Skeletal muscle tissue (tissue), 4 donors: Measurements from ENCODE around the gene CCDC182. TPM values are rescaled to one million over a fixed set of nuclear protein-coding genes. Genes with fewer than 3 reads are reported as not detected.

Experiments used
- H3K27ac ChIP-seq: one replicate; pipeline ENCODE4 v1.7.0; 2013; ENCODE audit warnings: mild to moderate bottlenecking, low read depth, low read length, inconsistent platforms
- H3K27me3 ChIP-seq, 3 donors: one replicate each; pipeline ENCODE4 v1.7.0; 2013; ENCODE audit warnings: low read length in 3 of 3; ENCODE audit not compliant: control insufficient read depth in 3 of 3, insufficient read depth in 3 of 3
- H3K36me3 ChIP-seq, 3 donors: one replicate each; pipeline ENCODE4 v1.7.0; 2013; ENCODE audit warnings: low read length in 3 of 3; ENCODE audit not compliant: control insufficient read depth in 3 of 3, insufficient read depth in 3 of 3
- H3K4me1 ChIP-seq, 3 donors: one replicate each; pipeline ENCODE4 v1.7.0; 2013; ENCODE audit warnings: low read length in 3 of 3, mild to moderate bottlenecking in 3 of 3; ENCODE audit not compliant: control insufficient read depth in 3 of 3, insufficient read depth in 3 of 3
- H3K4me3 ChIP-seq, 3 donors: one replicate each; pipeline ENCODE4 v1.7.0; 2013; ENCODE audit warnings: low read length in 3 of 3
- H3K9ac ChIP-seq, 3 donors: one replicate each; pipeline ENCODE4 v1.7.0; 2013; ENCODE audit warnings: low read length in 3 of 3, mild to moderate bottlenecking in 3 of 3, moderate library complexity in 2 of 3, low read depth in 1 of 3
- H3K9me3 ChIP-seq, 3 donors: one replicate each; pipeline ENCODE4 v1.7.0; 2013; ENCODE audit warnings: low read length in 3 of 3; ENCODE audit not compliant: control insufficient read depth in 3 of 3
- total RNA-seq: library from RNA; depleted of rRNA; stranded (reverse); fragments of >200 nt; gene quantifications from one replicate; pipeline ENCODE4 v1.2.3, GENCODE V29; 2014
- donor health status: Osteomylitis.

The CCDC182 gene
- total RNA-seq, 1 donor from 2014 or later: not detected

DNA sequence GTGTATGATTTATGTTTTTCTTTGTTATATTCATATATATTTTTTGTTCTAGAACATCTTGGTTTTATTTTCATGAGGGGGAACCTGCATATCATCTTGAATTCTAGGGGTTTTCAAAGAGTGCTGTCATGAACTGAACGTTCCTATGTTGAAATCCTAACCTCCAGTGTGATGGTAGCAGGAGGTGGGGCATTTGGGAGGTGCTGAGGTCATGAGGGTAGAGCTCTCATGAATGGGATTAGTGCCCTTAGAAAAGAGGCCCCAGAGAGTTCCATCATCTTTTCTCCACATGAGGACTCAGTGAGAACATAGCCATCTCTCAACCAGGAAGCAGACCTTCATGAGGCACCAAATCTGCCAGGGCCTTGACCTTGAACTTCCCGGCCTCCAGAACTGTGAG, 34.6 kb upstream of the CCDC182 start:
- no peak overlapping the region for H3K4me3 ChIP-seq
- peaks cover 6 to 16% (median 15%) of the 10 kb centered on the region in 3 donors for H3K4me1 ChIP-seq
- H3K9me3 ChIP-seq: no peaks in the 10 kb centered on the region
- H3K27me3 ChIP-seq: peaks cover 3 to 5% (median 4%) of the 10 kb centered on the region in 3 donors
- H3K27ac ChIP-seq: no peak overlapping the region
- H3K9ac ChIP-seq: no peak overlapping the region
- H3K36me3 ChIP-seq: no peaks in the 10 kb centered on the region

DNA sequence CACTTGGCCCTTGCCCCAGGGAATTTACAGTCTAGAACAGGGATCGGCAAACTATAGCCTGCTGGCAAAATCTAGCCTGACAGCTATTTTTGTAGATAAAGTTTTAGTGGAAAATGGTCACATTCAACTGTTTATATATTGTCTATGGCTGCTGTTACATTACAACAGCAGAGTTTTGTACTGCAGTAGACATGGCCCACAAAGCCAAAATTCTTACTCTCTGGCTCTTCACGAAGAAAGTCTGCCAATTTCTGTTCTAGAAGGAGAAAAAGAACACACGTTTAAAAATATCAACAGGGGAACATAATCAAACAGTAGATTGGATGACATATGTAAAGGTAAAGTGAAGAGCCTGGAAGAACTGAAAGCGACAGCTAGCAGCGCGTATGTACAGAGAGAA, 33.2 kb upstream of the CCDC182 start:
- Histone ChIP-seq H3K27ac (no peak overlapping the region), H3K9ac (no peak overlapping the region), H3K4me1 (peaks cover 6 to 14% (median 13%) of the 10 kb centered on the region in 3 donors)

DNA sequence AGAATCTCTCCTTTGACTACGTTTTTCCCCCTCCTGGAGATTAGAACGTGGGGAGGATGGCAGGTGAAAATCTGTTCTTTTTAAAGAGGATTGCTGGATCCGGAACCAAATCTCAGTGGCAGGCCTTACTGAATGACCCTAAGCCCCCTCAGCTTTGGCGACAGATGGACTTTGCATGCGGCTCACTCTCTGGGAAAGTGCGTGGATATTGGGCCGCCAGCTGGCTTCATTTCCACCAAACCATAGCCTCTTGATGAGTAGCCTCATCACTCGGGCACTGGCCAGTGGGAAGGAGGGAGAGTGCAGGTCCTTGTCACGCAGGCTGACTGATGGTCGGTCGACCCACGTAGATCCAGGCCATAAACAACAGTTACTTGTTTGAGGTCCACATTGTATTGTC, 31.3 kb upstream of the CCDC182 start:
- no peak overlapping the region for H3K9ac ChIP-seq
- no peak overlapping the region for H3K4me3 ChIP-seq
- H3K4me1 ChIP-seq: no peaks in the 10 kb centered on the region
- H3K9me3 ChIP-seq: no peaks in the 10 kb centered on the region
- peaks cover 0 to 5% (median 0%) of the 10 kb centered on the region in 3 donors for H3K27me3 ChIP-seq
- H3K27ac ChIP-seq: no peak overlapping the region
- H3K36me3 ChIP-seq: no peaks in the 10 kb centered on the region

More for the DNA sequence above, 33.2 kb upstream of the CCDC182 start:
- Histone ChIP-seq H3K4me3 (no peak overlapping the region), H3K27me3 (peaks cover under 1 to 8% (median 5%) of the 10 kb centered on the region in 3 donors), H3K36me3 (no peaks in the 10 kb centered on the region), H3K9me3 (no peaks in the 10 kb centered on the region)

DNA sequence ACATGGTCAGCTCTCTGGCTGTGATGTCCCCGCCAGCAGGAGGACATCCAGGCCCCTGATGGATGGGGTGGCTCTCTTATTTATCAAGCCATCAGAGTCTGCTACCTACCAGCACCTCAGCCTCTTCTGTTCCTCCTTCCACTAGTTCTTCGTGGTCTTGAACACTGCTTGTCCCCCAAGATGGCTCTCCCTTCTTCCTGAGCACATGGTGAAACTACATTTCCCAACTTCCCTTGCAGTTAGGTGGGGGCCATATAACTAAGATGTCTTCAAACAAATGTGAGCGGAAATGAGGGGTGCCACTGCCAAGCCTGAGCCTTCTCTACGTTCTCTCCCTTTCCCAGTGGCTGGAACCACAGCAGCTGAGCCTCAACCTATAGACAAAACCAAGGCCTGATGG, 29.8 kb upstream of the CCDC182 start:
- H3K36me3 ChIP-seq: no peaks in the 10 kb centered on the region
- no peak overlapping the region for H3K9ac ChIP-seq
- no peaks in the 10 kb centered on the region for H3K4me1 ChIP-seq
- no peak overlapping the region for H3K27ac ChIP-seq
- H3K27me3 ChIP-seq: peaks cover 0 to 5% (median 0%) of the 10 kb centered on the region in 3 donors
- H3K4me3 ChIP-seq: no peak overlapping the region
- no peaks in the 10 kb centered on the region for H3K9me3 ChIP-seq

DNA sequence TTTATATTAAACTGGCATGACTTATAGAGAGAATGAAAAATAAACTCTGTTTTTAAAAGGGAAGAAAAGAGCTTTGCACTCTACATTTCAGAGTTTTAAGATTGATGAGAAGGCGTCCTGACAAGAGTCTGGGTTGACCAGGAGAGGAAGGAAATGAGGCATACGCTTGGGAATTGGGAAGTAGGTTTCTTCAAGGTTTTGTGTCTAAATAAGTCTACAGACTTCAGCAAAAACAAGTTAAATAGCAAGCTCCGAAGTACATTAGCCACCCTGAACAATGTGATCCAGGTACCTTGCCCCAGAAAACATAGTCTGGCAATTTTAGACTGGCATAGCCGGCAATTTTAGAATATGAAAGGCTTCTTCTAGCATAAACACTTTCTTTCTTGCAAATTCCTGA, 28.5 kb upstream of the CCDC182 start:
- H3K4me1 ChIP-seq: no peaks in the 10 kb centered on the region
- no peaks in the 10 kb centered on the region for H3K9me3 ChIP-seq
- no peak overlapping the region for H3K27ac ChIP-seq
- H3K9ac ChIP-seq: no peak overlapping the region
- H3K4me3 ChIP-seq: no peak overlapping the region
- peaks cover 0 to 5% (median 0%) of the 10 kb centered on the region in 3 donors for H3K27me3 ChIP-seq
- H3K36me3 ChIP-seq: no peaks in the 10 kb centered on the region

DNA sequence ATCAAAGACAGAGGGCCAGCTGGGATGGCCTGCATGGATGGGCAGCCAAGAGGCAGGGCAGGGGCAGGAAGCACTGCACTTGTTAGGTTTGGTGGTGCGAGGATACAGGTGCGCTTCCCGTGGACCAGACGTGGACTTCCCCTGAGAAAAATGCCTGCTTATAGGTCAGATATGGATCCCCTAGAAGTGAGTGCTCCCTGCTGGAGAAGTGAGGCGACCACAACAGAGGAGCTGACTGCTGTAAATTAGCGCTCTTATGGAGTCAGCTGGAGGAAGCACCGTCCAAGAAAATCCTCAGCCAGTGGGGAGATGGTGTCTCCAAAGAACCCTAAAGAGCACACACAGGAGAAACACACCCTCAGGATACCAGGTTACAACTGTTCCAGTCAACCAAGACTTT, 27.7 kb upstream of the CCDC182 start:
- Histone ChIP-seq H3K4me1 (no peaks in the 10 kb centered on the region), H3K27ac (no peak overlapping the region), H3K4me3 (no peak overlapping the region), H3K36me3 (no peaks in the 10 kb centered on the region), H3K9me3 (no peaks in the 10 kb centered on the region), H3K9ac (no peak overlapping the region), H3K27me3 (peaks cover 0 to 5% (median 1%) of the 10 kb centered on the region in 3 donors)

DNA sequence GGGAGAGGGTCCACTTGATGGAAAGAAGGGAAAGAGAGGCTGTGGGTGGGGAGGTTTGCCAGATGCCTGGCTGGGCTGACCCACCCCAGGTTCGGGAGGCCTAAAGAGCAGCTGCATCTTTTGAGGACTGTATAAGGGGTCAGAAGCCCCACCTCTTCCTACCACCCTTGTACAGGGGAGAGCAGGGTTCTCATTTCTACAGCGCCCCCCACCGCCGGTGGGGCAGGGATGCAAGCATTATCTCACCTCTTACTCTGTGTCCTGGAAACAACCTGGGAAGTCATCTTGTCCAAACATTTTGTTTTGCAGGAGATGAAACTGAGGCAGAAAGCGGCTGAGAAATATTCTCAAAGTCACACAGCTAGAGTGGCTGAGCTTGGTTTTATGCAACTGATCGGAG, 22.5 kb upstream of the CCDC182 start:
- Histone ChIP-seq H3K27me3 (peaks cover 0 to 16% (median 4%) of the 10 kb centered on the region in 3 donors), H3K9ac (no peak overlapping the region), H3K4me3 (no peak overlapping the region)

DNA sequence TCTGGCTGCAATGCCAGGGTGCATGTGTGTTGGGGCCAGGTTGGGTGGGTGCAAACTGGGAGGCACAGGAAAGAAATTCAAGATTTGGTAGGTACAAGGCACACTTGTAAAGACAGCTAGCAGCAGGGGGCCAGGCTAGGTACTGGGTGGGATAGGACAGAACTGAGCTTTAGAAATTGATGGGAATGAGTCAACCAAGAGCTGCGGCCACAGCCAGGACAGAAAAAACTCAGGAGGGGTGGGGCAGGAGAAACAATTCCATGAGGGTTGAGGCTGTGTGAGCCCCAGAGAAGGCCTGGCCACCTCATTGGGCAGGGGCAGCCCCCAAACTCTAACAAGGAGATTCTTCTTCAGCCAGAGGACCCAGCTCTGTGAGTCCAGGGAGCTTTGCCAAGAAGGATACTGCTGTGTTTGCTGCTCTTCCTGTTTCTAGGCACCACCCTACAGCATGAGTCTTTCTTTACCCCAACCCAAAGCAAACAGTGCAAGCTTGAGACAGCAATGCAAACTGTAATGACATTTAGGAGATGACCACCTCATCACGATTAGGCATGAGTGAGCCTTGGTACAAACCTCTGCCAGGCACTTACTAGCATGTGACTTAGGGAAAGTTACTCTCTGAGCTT, 21.3 kb upstream of the CCDC182 start:
- Histone ChIP-seq H3K27me3 (peaks cover 0 to 24% (median 13%) of the 10 kb centered on the region in 3 donors), H3K4me3 (no peak overlapping the region), H3K9ac (no peak overlapping the region), H3K36me3 (no peaks in the 10 kb centered on the region), H3K4me1 (no peaks in the 10 kb centered on the region), H3K27ac (no peak overlapping the region), H3K9me3 (no peaks in the 10 kb centered on the region)

More for the DNA sequence above, 22.5 kb upstream of the CCDC182 start:
- H3K36me3 ChIP-seq: no peaks in the 10 kb centered on the region
- H3K4me1 ChIP-seq: no peaks in the 10 kb centered on the region
- H3K9me3 ChIP-seq: no peaks in the 10 kb centered on the region
- no peak overlapping the region for H3K27ac ChIP-seq

DNA sequence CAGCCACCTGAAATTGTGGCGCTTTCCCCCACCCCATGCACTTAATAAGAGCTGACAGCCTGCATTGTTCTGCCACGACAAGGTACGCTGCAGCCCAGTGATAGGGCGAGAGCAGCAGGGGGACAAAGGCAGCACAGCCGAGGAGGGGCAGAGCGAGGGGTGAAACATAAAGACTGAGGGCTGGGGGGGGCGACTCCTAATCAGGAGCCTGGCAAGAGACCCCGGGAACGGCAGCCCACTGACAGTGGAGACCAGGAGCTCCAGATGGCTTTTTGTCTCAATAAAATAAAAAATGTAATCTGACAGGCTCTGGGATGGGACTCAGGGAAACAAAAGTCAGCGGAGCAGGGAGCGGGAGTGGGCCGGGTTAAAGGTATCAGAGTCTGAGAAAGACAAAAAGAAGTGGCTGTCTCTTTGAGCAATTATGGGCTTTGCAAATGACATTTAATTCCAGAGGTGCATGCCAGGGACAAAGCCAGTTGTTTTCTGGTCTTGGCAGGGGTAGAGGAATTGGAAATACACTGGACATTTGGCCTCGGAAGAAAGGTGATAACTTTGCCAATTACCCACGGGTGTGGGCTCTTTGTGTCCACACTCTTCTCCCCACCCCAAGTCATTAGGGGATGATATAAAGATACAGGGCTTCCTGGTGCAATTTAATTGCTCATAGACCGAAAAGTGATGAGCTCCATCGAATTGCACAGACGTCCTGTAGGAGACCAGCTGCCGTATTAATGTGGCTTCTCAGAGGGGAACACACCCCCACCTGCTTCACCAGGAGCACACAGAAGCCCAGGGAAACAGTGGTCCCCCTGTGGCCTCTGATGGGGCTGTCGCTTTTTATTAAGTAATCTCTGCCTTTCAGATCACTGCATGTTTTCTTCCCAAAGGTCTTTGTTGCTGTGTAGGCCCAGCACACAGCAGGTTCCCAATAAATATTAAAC, 17.6 kb upstream of the CCDC182 start:
- no peaks in the 10 kb centered on the region for H3K9me3 ChIP-seq
- no peak overlapping the region for H3K27ac ChIP-seq
- no peaks in the 10 kb centered on the region for H3K4me1 ChIP-seq
- no peak overlapping the region for H3K9ac ChIP-seq
- H3K27me3 ChIP-seq: peaks cover 0 to 22% (median 13%) of the 10 kb centered on the region in 3 donors
- no peaks in the 10 kb centered on the region for H3K36me3 ChIP-seq
- H3K4me3 ChIP-seq: no peak overlapping the region

DNA sequence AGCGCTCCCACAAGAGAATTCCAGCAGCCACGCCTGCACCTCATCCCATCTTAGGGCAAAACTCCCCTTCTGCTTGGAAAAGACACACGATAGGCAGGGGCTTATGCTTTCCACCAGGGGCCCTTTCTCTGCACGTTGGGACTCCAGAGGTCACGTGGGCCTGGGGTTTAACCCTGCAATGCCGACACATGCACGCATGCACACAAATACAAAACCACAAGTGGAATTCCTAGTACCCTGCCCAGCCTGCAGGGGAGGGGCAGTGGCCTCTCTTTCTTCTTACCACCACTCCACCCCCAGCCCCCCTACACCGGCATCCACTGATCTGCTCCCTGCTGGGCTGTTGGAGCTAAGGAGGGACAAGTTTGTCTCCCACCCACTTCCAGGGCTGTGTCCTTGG, 16.8 kb upstream of the CCDC182 start:
- Histone ChIP-seq H3K9me3 (no peaks in the 10 kb centered on the region), H3K4me3 (no peak overlapping the region), H3K36me3 (no peaks in the 10 kb centered on the region), H3K27me3 (peaks cover 0 to 16% (median 13%) of the 10 kb centered on the region in 3 donors), H3K27ac (no peak overlapping the region), H3K4me1 (no peaks in the 10 kb centered on the region), H3K9ac (no peak overlapping the region)
